ENCODE results near the gene PRPF40A.
A peak's percentile ranks its signal among the peaks of the same experiment; 100 is the strongest.
"Not testable (repeated sequence)": the region's sequence is repeated elsewhere in the genome, so short reads cannot be mapped to it uniquely, and the experiment has no call there.

Gene PRPF40A

GRCh38 chr2:152717228-152718075 lies at the start of gene PRPF40A:
TSS of gene PRPF40A (minus strand) at chr2:152717461. CDS start at chr2:152717439, 22 bp downstream.
- DNase-seq: peak; percentile 99

GRCh38 chr2:152766928-152767327 lies 49.7 kb upstream of the PRPF40A start:
- DNase-seq: no peak

- DNase-seq: no peak
Measured at GRCh38 chr2:152763651-152764050, 46.4 kb upstream of the PRPF40A start.

- not testable (repeated sequence) for DNase-seq
Measured at GRCh38 chr2:152763208-152763607, 45.9 kb upstream of the PRPF40A start.

- DNase-seq: peak; percentile 20
Measured at GRCh38 chr2:152762202-152762601, 44.9 kb upstream of the PRPF40A start.

GRCh38 chr2:152761214-152761613 lies 44.0 kb upstream of the PRPF40A start:
- no peak for DNase-seq

- no peak for DNase-seq
Measured at GRCh38 chr2:152759290-152760072, 42.2 kb upstream of the PRPF40A start.

GRCh38 chr2:152755029-152755428 lies 37.8 kb upstream of the PRPF40A start:
- DNase-seq: peak; percentile 26

GRCh38 chr2:152747751-152748150 lies 30.5 kb upstream of the PRPF40A start:
- not testable (repeated sequence) for DNase-seq

GRCh38 chr2:152743002-152743401 lies 25.7 kb upstream of the PRPF40A start:
- DNase-seq: no peak

GRCh38 chr2:152740743-152741328 lies 23.6 kb upstream of the PRPF40A start:
- DNase-seq: peak; percentile 80

GRCh38 chr2:152739705-152740104 lies 22.4 kb upstream of the PRPF40A start:
- not testable (repeated sequence) for DNase-seq

- DNase-seq: no peak
Measured at GRCh38 chr2:152738438-152738837, 21.2 kb upstream of the PRPF40A start.

- DNase-seq: peak; percentile 81
Measured at GRCh38 chr2:152737509-152737908, 20.2 kb upstream of the PRPF40A start.

- no peak for DNase-seq
Measured at GRCh38 chr2:152730591-152731333, 13.5 kb upstream of the PRPF40A start.

- no peak for DNase-seq
Measured at GRCh38 chr2:152729844-152730243, 12.6 kb upstream of the PRPF40A start.

- DNase-seq: no peak
Measured at GRCh38 chr2:152723918-152724317, 6.7 kb upstream of the PRPF40A start.

GRCh38 chr2:152722639-152723038 lies 5.4 kb upstream of the PRPF40A start:
- not testable (repeated sequence) for DNase-seq

GRCh38 chr2:152720794-152721193 lies 3.5 kb upstream of the PRPF40A start:
- no peak for DNase-seq

GRCh38 chr2:152718909-152719645 lies 1.8 kb upstream of the PRPF40A start:
- DNase-seq: peak; percentile 79

- DNase-seq: peak; percentile 98
Measured at GRCh38 chr2:152718076-152718908, 1.0 kb upstream of the PRPF40A start, which contains the start of gene ARL6IP6. TSS of gene ARL6IP6 (plus strand) at chr2:152718620. CDS start at chr2:152718625, 5 bp downstream.

All from eye (tissue), 1 donor.